Left ventricle myocardium inferior (tissue), 1 donor: ENCODE measurements around the gene PRIM2. TPM values are rescaled to one million over a fixed set of nuclear protein-coding genes. Genes with fewer than 3 reads are reported as not detected.
"Not testable (repeated sequence)": the region's sequence is repeated elsewhere in the genome, so short reads cannot be mapped to it uniquely, and the experiment has no call there.

Source experiments
- DNase-seq: peaks from one replicate; pipeline ENCODE4 v3.0.0-alpha.2; 2020
- H3K27ac ChIP-seq: fragments of 200-600 bp; replicated peaks from 2 replicates; pipeline ENCODE4 v1.8.0; 2021
- H3K27me3 ChIP-seq: fragments of 200-600 bp; 2 replicates; pipeline ENCODE4 v1.8.0; 2021; ENCODE audit warnings: low read depth
- H3K36me3 ChIP-seq: fragments of 200-600 bp; 2 replicates; pipeline ENCODE4 v1.8.0; 2021
- H3K4me1 ChIP-seq: fragments of 200-600 bp; 2 replicates; pipeline ENCODE4 v1.8.0; 2021
- H3K4me3 ChIP-seq: fragments of 200-600 bp; 2 replicates; pipeline ENCODE4 v1.8.0; 2021; ENCODE audit warnings: mild to moderate bottlenecking, moderate library complexity
- H3K9me3 ChIP-seq: fragments of 200-600 bp; replicated peaks from 2 replicates; pipeline ENCODE4 v1.8.0; 2021
- CTCF ChIP-seq: fragments of 200-600 bp; IDR thresholded peaks from 2 replicates; pipeline ENCODE4 v1.8.0; 2021; ENCODE audit warnings: antibody characterized with exemption, mild to moderate bottlenecking, borderline replicate concordance
- intact Hi-C: fragments of 100-400 bp; cut with micrococcal nuclease; formaldehyde crosslinking; loops from one replicate; pipeline ENCODE4 v1.11.0; 2022
- total RNA-seq: library from RNA; stranded (reverse); fragmentation: NEBNext Ultra II Directional; extraction: Animal tissue kit (Norgen Biotek cat#: 25700); gene quantifications from one replicate; pipeline ENCODE4 v1.2.1, GENCODE V29; 2021
- donor health status: DM: no; HTN: yes; CAD: no; lungs with severe emphysema.

PRIM2 gene
- total RNA-seq, 1 donor from 2014 or later, result 3.2 TPM

GRCh38 chr6:57521085-57521484 is 203.7 kb downstream of the PRIM2 start:
- intact Hi-C loops, H3K36me3 ChIP-seq, H3K27me3 ChIP-seq, H3K4me1 ChIP-seq, H3K27ac ChIP-seq, DNase-seq, H3K4me3 ChIP-seq, H3K9me3 ChIP-seq: not testable (repeated sequence)

- H3K27me3 ChIP-seq, DNase-seq, H3K27ac ChIP-seq, H3K4me1 ChIP-seq, intact Hi-C loops, H3K9me3 ChIP-seq, H3K36me3 ChIP-seq, H3K4me3 ChIP-seq: not testable (repeated sequence)
Observed at GRCh38 chr6:57523221-57523620, 205.8 kb downstream of the PRIM2 start.

GRCh38 chr6:57529755-57530154 is 212.3 kb downstream of the PRIM2 start:
- H3K9me3 ChIP-seq, H3K4me1 ChIP-seq, DNase-seq, H3K36me3 ChIP-seq, intact Hi-C loops, H3K4me3 ChIP-seq, H3K27ac ChIP-seq, H3K27me3 ChIP-seq: not testable (repeated sequence)

- DNase-seq, H3K9me3 ChIP-seq, intact Hi-C loops, H3K36me3 ChIP-seq, H3K27me3 ChIP-seq, H3K4me3 ChIP-seq, H3K4me1 ChIP-seq, H3K27ac ChIP-seq: not testable (repeated sequence)
Observed at GRCh38 chr6:57532660-57533059, 215.2 kb downstream of the PRIM2 start.

- H3K4me3 ChIP-seq, DNase-seq, H3K27me3 ChIP-seq, H3K4me1 ChIP-seq, H3K9me3 ChIP-seq, H3K27ac ChIP-seq, H3K36me3 ChIP-seq, intact Hi-C loops: not testable (repeated sequence)
Observed at GRCh38 chr6:57535121-57535520, 217.7 kb downstream of the PRIM2 start.

- DNase-seq, H3K36me3 ChIP-seq, H3K27me3 ChIP-seq, H3K9me3 ChIP-seq, H3K4me3 ChIP-seq, H3K27ac ChIP-seq, H3K4me1 ChIP-seq, intact Hi-C loops: not testable (repeated sequence)
- TF ChIP-seq CTCF, result peak; percentile 37
Observed at GRCh38 chr6:57535994-57536393, 218.6 kb downstream of the PRIM2 start.

GRCh38 chr6:57537916-57538315 is 220.5 kb downstream of the PRIM2 start:
- H3K4me3 ChIP-seq, H3K27me3 ChIP-seq, intact Hi-C loops: not testable (repeated sequence)

GRCh38 chr6:57551961-57552360 is 234.5 kb downstream of the PRIM2 start:
- H3K27ac ChIP-seq, intact Hi-C loops, DNase-seq: not testable (repeated sequence)

More at GRCh38 chr6:57537916-57538315, 220.5 kb downstream of the PRIM2 start:
- H3K9me3 ChIP-seq, H3K4me1 ChIP-seq, DNase-seq, H3K27ac ChIP-seq, H3K36me3 ChIP-seq: not testable (repeated sequence)

GRCh38 chr6:57557855-57558254 is 240.4 kb downstream of the PRIM2 start:
- H3K27me3 ChIP-seq, intact Hi-C loops, H3K4me1 ChIP-seq, H3K36me3 ChIP-seq, DNase-seq, H3K9me3 ChIP-seq, H3K4me3 ChIP-seq, H3K27ac ChIP-seq: not testable (repeated sequence)

More at GRCh38 chr6:57551961-57552360, 234.5 kb downstream of the PRIM2 start:
- not testable (repeated sequence) for H3K4me1 ChIP-seq, H3K36me3 ChIP-seq, H3K9me3 ChIP-seq, H3K27me3 ChIP-seq, H3K4me3 ChIP-seq

- H3K9me3 ChIP-seq, intact Hi-C loops, H3K27me3 ChIP-seq, H3K27ac ChIP-seq, H3K4me3 ChIP-seq, H3K36me3 ChIP-seq, DNase-seq, H3K4me1 ChIP-seq: not testable (repeated sequence)
Observed at GRCh38 chr6:57559170-57559569, 241.7 kb downstream of the PRIM2 start.

- H3K4me3 ChIP-seq, intact Hi-C loops, DNase-seq, H3K27me3 ChIP-seq, H3K9me3 ChIP-seq, H3K27ac ChIP-seq, H3K36me3 ChIP-seq, H3K4me1 ChIP-seq: not testable (repeated sequence)
Observed at GRCh38 chr6:57562233-57562632, 244.8 kb downstream of the PRIM2 start.

GRCh38 chr6:57572119-57572518 is 254.7 kb downstream of the PRIM2 start:
- H3K36me3 ChIP-seq, H3K4me1 ChIP-seq, intact Hi-C loops, H3K27ac ChIP-seq, DNase-seq, H3K27me3 ChIP-seq, H3K4me3 ChIP-seq, H3K9me3 ChIP-seq: not testable (repeated sequence)

GRCh38 chr6:57572844-57573243 is 255.4 kb downstream of the PRIM2 start:
- H3K27ac ChIP-seq, H3K36me3 ChIP-seq, H3K4me1 ChIP-seq, H3K27me3 ChIP-seq, H3K4me3 ChIP-seq, intact Hi-C loops, DNase-seq, H3K9me3 ChIP-seq: not testable (repeated sequence)

GRCh38 chr6:57577023-57577422 is 259.6 kb downstream of the PRIM2 start:
- DNase-seq, H3K9me3 ChIP-seq, H3K27me3 ChIP-seq, H3K4me3 ChIP-seq, intact Hi-C loops, H3K27ac ChIP-seq, H3K36me3 ChIP-seq, H3K4me1 ChIP-seq: not testable (repeated sequence)
